ENCODE measurements around the gene APOL1.

GRCh38 chr22:36235585-36235984 lies 17.3 kb upstream of the APOL1 start:
- no peak for TF ChIP-seq CTCF (IDR thresholded peaks at IDR 0.05 in 2 of 3, conservative IDR thresholded peaks at IDR 0.05 in 1 of 3; ENCODE audit: borderline replicate concordance in 1 of 3, insufficient read depth in 1 of 3, low read depth in 2 of 3, low read length in 2 of 3)
- TF ChIP-seq SP1 (IDR thresholded peaks at IDR 0.05; ENCODE audit: low read depth) = no peak
- no peak for TF ChIP-seq YY1 (IDR thresholded peaks at IDR 0.05; ENCODE audit: extremely low read depth, insufficient replicate concordance, low read depth, low read length)
- no peak for TF ChIP-seq MAX (IDR thresholded peaks at IDR 0.05)

Data from HCT116 (cell line).